Osteoblast (primary cell): ENCODE results near the gene RTL10. TPM values are rescaled to one million over a fixed set of nuclear protein-coding genes. Genes with fewer than 3 reads are reported as not detected.

Experiments
- DNase-seq: peaks from one replicate; pipeline ENCODE4 v3.0.0; 2011; ENCODE audit warnings: low spot score, mixed read lengths; ENCODE audit not compliant: insufficient read length; ENCODE audit errors: missing footprints
- H2AFZ ChIP-seq: 2 replicates; pipeline ENCODE4 v1.6.0; 2011; ENCODE audit warnings: mild to moderate bottlenecking, low read length
- H3K27ac ChIP-seq: 2 replicates; pipeline ENCODE4 v1.5.1; 2011; ENCODE audit warnings: mild to moderate bottlenecking, low read depth, low read length, moderate library complexity
- H3K27me3 ChIP-seq: 2 replicates; pipeline ENCODE4 v1.6.0; 2012; ENCODE audit warnings: mild to moderate bottlenecking, control low read depth, inconsistent platforms, low read length, moderate library complexity; ENCODE audit not compliant: insufficient read depth
- H3K36me3 ChIP-seq: 2 replicates; pipeline ENCODE4 v1.5.1; 2011; ENCODE audit warnings: mild to moderate bottlenecking, low read length, control low read depth, moderate library complexity; ENCODE audit not compliant: insufficient read depth
- H3K4me1 ChIP-seq: 2 replicates; pipeline ENCODE4 v1.5.1; 2011; ENCODE audit warnings: mild to moderate bottlenecking, low read length, control low read depth, moderate library complexity; ENCODE audit not compliant: insufficient read depth
- H3K4me2 ChIP-seq: 2 replicates; pipeline ENCODE4 v1.6.0; 2011; ENCODE audit warnings: mild to moderate bottlenecking, low read length; ENCODE audit not compliant: insufficient read depth
- H3K4me3 ChIP-seq: fragments of 200-600 bp; sonication (generic); 3 replicates; pipeline ENCODE4 v1.5.1; 2012; ENCODE audit warnings: mild to moderate bottlenecking, low read length, inconsistent platforms; ENCODE audit not compliant: insufficient read depth
- H3K79me2 ChIP-seq: 2 replicates; pipeline ENCODE4 v1.6.0; 2012; ENCODE audit warnings: mild to moderate bottlenecking, low read length, control low read depth, inconsistent platforms; ENCODE audit not compliant: insufficient read depth
- H3K9me3 ChIP-seq: 2 replicates; pipeline ENCODE4 v1.5.1; 2011; ENCODE audit warnings: low read depth, low read length, control low read depth
- H4K20me1 ChIP-seq: 2 replicates; pipeline ENCODE4 v1.6.0; 2012; ENCODE audit warnings: mild to moderate bottlenecking, low read length, control low read depth; ENCODE audit not compliant: insufficient read depth
- CTCF ChIP-seq: IDR thresholded peaks from 2 replicates; pipeline ENCODE4 v1.5.1; 2011; ENCODE audit warnings: mild to moderate bottlenecking, low read depth, low read length, moderate library complexity; ENCODE audit errors: extremely low read depth
- total RNA-seq: library from RNA; depleted of rRNA; stranded (reverse); fragments of >200 nt; gene quantifications from 2 replicates; pipeline ENCODE4 v1.2.3, GENCODE V29; 2012

The RTL10 gene
- total RNA-seq, 1 donor = 11.9 TPM

GRCh38 chr22:19805821-19806212 is 48.9 kb downstream of the RTL10 start:
- Histone ChIP-seq H2AFZ (no peak overlapping the region), H3K9me3 (no peaks in the 10 kb centered on the region), H3K4me1 (peaks cover 3% of the 10 kb centered on the region), H4K20me1 (peaks cover 12% of the 10 kb centered on the region), H3K27ac (no peak overlapping the region), H3K27me3 (no peaks in the 10 kb centered on the region), H3K4me2 (no peak overlapping the region), H3K36me3 (no peaks in the 10 kb centered on the region), H3K4me3 (no peak overlapping the region), H3K79me2 (no peaks in the 10 kb centered on the region)
- peak; percentile 81 for DNase-seq
- TF ChIP-seq CTCF = no peak

Other genes with a start within 250 kb of the RTL10 start
- 11.2 and 14.5 TPM in 2 replicates for gene SEPTIN5, start 140.4 kb downstream of the RTL10 start, total RNA-seq
- gene GP1BB, start 131.3 kb downstream of the RTL10 start, total RNA-seq = 0.88 and 1.8 TPM in 2 replicates
- under 0.01 TPM in 1 of 2 replicates, not detected in the other for gene TBX1, start 94.1 kb downstream of the RTL10 start, total RNA-seq
- 4.0 and 5.6 TPM in 2 replicates for gene GNB1L, start within 50 bp of the RTL10 start, total RNA-seq
- 220 and 288 TPM in 2 replicates for gene COMT, start 86.9 kb upstream of the RTL10 start, total RNA-seq
- gene TXNRD2, start 86.9 kb upstream of the RTL10 start, total RNA-seq = 19.5 and 21.5 TPM in 2 replicates
- 19.7 and 27.1 TPM in 2 replicates for gene ARVCF, start 161.9 kb upstream of the RTL10 start, total RNA-seq
- 41.8 and 43.8 TPM in 2 replicates for gene TANGO2, start 166.2 kb upstream of the RTL10 start, total RNA-seq
- 25.9 and 44.2 TPM in 2 replicates for gene DGCR8, start 225.4 kb upstream of the RTL10 start, total RNA-seq